ENCODE measurements around the gene ATP6V1B1. TPM values are rescaled to one million over a fixed set of nuclear protein-coding genes. Genes with fewer than 3 reads are reported as not detected.

The ATP6V1B1 gene
- total RNA-seq, 1 donor from 2014 or later, result not detected

DNA sequence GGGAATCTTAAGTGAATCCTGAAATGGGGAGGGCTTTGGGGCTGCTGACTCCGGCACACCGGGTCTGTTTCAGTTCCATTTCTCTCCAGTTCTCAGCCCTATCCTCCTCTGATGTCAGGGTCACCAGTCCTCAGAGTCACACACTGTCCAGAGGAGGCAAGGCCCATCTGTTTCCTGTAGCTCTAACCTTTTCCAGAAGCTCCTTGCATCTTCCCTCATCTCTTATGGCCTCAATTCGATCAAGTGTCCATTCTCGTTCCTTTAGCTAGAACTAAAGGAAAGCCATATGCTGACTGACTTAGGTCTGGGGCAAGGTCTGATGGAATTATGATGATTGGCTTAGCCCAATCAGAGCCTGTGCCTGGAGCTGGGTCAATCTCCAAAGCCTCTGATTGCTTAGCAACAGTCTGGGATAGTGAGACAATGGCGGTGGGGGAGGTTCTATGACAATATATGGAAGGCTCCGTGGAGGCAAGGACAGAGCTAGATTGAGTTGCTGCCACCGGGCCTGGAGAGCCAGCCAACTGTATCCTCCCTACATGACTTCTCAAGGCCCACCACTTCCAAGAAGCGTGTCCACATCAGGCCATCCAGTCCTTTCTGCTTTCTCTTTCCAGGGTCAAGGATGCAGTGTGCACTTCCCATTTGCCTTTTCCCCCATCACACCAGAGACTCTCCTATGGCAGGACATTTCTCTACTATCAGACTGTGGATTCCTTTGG, 48.0 kb downstream of the ATP6V1B1 start:
- Histone ChIP-seq H3K27ac (replicated peaks) (no peak overlapping the region), H3K4me1 (peaks cover 42% of the 10 kb centered on the region), H3K27me3 (ENCODE audit: low read depth) (no peaks in the 10 kb centered on the region), H3K9me3 (replicated peaks) (no peaks in the 10 kb centered on the region), H3K4me3 (no peak overlapping the region), H3K36me3 (peaks cover 30% of the 10 kb centered on the region)
- TF ChIP-seq, protein P1, sequence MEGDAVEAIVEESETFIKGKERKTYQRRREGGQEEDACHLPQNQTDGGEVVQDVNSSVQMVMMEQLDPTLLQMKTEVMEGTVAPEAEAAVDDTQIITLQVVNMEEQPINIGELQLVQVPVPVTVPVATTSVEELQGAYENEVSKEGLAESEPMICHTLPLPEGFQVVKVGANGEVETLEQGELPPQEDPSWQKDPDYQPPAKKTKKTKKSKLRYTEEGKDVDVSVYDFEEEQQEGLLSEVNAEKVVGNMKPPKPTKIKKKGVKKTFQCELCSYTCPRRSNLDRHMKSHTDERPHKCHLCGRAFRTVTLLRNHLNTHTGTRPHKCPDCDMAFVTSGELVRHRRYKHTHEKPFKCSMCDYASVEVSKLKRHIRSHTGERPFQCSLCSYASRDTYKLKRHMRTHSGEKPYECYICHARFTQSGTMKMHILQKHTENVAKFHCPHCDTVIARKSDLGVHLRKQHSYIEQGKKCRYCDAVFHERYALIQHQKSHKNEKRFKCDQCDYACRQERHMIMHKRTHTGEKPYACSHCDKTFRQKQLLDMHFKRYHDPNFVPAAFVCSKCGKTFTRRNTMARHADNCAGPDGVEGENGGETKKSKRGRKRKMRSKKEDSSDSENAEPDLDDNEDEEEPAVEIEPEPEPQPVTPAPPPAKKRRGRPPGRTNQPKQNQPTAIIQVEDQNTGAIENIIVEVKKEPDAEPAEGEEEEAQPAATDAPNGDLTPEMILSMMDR (IDR thresholded peaks at IDR 0.05; ENCODE audit: borderline replicate concordance), result no peak
- intact Hi-C loops (cut with micrococcal nuclease), result no loop called here
- no peak for DNase-seq

DNA sequence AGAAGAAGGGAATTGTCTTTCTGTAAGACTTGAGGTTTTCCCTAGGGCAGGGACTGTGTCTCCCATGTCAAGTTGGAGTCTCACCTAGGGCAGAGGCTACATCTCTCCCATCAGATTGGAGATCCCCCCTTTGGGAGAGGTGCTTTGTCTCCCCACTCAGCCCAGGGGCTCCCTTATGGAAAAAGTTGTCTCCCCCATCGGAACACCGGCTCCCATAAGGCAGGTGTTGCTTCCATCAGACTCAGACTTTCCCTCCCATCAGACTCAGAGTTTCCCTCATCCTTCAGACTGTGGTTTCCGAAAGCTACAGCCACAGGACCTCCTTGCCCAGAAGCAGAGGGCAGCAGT, 48.5 kb downstream of the ATP6V1B1 start:
- Histone ChIP-seq H3K27me3 (ENCODE audit: low read depth) (no peaks in the 10 kb centered on the region), H3K27ac (replicated peaks) (no peak overlapping the region), H3K4me1 (peaks cover 44% of the 10 kb centered on the region), H3K4me3 (no peak overlapping the region), H3K36me3 (peaks cover 35% of the 10 kb centered on the region), H3K9me3 (replicated peaks) (no peaks in the 10 kb centered on the region)
- TF ChIP-seq, protein P1 (IDR thresholded peaks at IDR 0.05; ENCODE audit: borderline replicate concordance), result no peak
- intact Hi-C loops (cut with micrococcal nuclease), result no loop called here
- no peak for DNase-seq

DNA sequence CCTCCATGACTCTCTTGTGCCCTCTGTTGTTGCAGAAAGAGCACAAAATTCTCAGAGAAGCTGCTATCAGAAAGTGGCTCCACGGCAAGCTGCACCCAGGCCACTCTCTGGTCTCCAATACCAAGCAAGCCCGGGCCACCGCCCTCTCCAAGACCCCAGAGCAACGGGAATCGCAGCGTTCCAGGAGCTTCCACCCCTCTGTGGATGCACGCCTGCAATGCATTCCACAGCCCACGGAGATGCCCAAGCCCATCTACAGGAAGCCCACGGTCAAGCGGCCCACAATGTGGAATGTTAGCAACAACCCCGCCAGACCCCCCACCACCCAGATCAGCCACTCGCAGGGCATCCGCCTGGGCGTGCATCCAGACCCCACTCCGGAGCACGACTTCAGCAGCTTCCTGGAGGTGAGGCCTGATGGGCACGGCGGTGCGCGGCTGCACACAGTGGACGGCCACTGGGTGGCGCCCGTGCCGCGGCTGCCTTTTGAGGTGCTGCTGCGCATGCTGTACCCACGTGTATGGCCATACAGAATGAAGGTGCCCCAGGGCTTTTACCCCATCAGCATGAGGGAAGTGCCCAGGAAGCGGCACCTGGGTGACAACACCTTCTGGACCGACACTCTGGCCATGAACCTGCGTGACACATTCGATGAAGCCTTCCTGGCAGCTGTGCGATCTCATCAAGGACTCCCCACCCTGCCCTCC, 49.0 kb downstream of the ATP6V1B1 start:
- H3K36me3 ChIP-seq, result peaks cover 40% of the 10 kb centered on the region
- TF ChIP-seq, protein P1 (IDR thresholded peaks at IDR 0.05; ENCODE audit: borderline replicate concordance), result peak; percentile 81
- peaks cover 47% of the 10 kb centered on the region for H3K4me1 ChIP-seq
- DNase-seq, result peak; percentile 54
- H3K27me3 ChIP-seq (ENCODE audit: low read depth), result no peaks in the 10 kb centered on the region
- H3K27ac ChIP-seq (replicated peaks), result no peak overlapping the region
- H3K4me3 ChIP-seq, result no peak overlapping the region
- intact Hi-C loops (cut with micrococcal nuclease), result no loop called here
- H3K9me3 ChIP-seq (replicated peaks), result no peaks in the 10 kb centered on the region

DNA sequence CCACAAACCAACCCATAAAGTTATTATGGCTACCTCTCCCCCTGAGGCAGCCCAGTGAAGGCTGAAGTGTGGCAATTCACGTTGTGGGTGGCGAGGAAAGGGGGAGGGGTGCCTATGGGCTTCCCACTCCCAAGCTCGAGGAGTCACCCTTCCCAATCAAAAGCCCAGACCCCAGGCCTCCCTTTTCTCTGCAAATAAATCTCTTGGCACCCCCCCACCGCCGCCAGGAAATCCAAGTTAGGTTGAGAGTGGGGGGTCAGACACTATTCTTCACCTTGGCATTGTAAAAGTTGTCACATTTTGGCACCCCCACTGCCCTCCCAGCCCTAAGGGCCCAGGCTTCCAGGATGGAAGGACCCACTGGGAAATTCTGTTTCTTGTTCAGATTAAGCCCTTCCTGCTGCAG, 49.6 kb downstream of the ATP6V1B1 start:
- TF ChIP-seq, protein P1 (IDR thresholded peaks at IDR 0.05; ENCODE audit: borderline replicate concordance), result no peak
- H3K4me3 ChIP-seq, result no peak overlapping the region
- H3K27ac ChIP-seq (replicated peaks), result no peak overlapping the region
- intact Hi-C loops (cut with micrococcal nuclease), result no loop called here
- H3K27me3 ChIP-seq (ENCODE audit: low read depth), result no peaks in the 10 kb centered on the region
- H3K9me3 ChIP-seq (replicated peaks), result no peaks in the 10 kb centered on the region
- DNase-seq, result no peak
- H3K36me3 ChIP-seq, result peaks cover 46% of the 10 kb centered on the region
- peaks cover 47% of the 10 kb centered on the region for H3K4me1 ChIP-seq

DNA sequence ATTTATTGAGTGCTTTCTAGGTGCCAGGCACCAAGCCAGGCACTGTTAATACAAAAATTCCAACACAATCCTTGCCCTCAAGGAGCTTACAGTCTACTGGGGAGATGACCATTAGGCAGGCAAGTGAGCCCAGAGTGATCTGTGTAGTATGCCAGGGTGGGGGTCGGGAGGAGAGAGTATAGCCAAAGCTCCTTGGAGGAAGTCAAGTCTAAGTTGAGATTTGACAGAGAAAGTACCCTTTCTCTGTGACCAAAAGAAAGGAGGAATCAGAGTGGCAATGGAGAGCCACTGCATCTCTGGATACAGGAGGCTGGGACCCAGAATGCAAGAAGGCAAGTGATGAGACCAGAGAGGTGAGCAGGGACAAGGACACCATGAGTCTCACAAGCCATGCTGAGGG, 50.3 kb downstream of the ATP6V1B1 start:
- H3K9me3 ChIP-seq (replicated peaks), result no peaks in the 10 kb centered on the region
- H3K36me3 ChIP-seq, result peaks cover 53% of the 10 kb centered on the region
- H3K4me3 ChIP-seq, result no peak overlapping the region
- no peak for DNase-seq
- intact Hi-C loops (cut with micrococcal nuclease), result no loop called here
- peaks cover 47% of the 10 kb centered on the region for H3K4me1 ChIP-seq
- no peak overlapping the region for H3K27ac ChIP-seq (replicated peaks)
- no peaks in the 10 kb centered on the region for H3K27me3 ChIP-seq (ENCODE audit: low read depth)
- TF ChIP-seq, protein P1 (IDR thresholded peaks at IDR 0.05; ENCODE audit: borderline replicate concordance), result no peak
